Stimulated activated CD4-positive, alpha-beta T cell treated with anti-CD3 and anti-CD28 coated beads, Interleukin-2, amount 100 ng/mL, for 24 hours (primary cell): ENCODE data around the gene CDH4.

Source experiments
- DNase-seq, 2 donors: peaks; one replicate each; pipeline ENCODE4 v3.0.0-alpha.2; 2020

The CDH4 gene

GRCh38 chr20:61684136-61684535 is 432.1 kb downstream of the CDH4 start:
- no peak for DNase-seq

- no peak for DNase-seq
Measured at GRCh38 chr20:61684583-61685235, 432.6 kb downstream of the CDH4 start.

GRCh38 chr20:61685462-61685861 is 433.4 kb downstream of the CDH4 start:
- no peak for DNase-seq

DNA sequence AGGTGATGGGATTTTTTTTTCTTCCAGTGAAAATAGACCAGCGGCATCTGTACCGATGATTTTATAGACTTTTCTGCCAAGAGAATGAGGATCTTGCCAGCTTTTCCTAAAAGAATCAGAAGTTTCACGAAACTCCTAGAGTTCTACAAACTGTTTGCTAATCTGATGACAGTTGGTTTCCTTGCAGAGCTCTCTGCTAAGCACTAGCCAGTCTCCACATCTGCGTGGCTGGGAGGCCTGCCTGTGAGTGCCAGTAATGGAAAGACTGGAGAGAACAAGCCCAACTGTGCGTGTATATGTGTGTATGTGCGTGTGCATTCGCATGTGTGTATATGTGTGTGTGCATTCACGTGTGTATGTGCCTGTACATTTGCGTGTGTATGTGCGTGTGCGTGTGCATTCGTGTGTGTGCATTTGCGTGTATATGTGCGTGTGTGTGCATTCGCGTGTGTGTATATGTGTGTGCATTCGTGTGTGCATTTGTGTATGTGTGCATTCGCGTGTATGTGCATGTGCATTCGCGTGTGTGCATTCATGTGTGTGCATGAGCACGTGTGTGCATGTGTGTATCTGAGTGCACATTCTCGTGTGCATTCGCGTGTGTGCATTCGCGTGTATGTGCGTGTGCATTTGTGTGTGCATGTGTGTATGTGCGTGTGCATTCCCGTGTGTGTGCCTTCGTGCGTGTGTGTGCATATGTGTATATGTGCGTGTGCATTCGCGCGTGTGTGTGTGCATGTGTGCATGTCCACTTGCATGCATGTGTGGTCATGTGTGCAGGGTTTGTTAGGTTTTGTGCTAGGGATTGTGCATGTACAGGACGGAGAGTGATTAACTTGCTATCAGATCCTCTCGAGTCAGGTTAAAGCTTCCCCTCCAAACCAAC is 434.2 kb downstream of the CDH4 start:
- no peak for DNase-seq

DNA sequence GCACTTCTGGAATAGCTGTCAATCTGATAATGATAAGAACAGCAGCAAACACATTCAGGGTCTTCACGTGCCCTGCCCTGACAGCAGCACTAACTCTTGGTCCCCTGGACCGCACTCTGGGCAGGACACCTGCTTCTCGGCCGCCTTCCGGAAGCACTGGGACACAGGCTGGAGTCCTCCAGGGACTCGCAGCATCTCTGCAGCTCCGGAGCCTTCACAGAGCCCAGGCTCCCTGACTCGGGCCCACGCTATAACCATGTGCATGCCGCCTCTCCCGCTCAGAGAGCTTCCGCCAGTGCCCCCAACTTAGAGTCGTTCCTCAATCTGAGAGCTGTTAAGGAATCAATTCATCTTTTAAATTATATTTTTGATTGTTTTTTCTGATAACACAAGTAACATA is 436.4 kb downstream of the CDH4 start:
- no peak for DNase-seq

DNA sequence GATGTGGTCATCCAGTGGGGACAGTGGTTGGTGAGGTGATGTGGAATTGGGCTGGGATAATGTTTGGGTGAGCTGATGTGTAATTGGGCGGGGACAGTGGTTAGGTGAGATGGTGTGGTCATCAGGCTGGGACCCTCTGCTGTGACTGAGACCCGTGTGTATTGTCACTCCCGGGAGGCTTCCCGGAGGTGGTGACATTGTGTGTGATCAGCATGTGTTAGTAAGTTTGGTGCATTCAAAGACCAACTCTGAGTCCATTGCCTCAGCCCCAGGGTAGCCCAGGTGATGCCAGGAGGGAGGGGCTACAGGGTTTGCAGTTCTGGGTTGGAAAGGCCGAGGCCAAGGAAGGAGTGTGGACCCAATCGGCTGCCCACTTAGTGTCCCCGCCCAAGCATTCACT is 438.1 kb downstream of the CDH4 start:
- DNase-seq = no peak

DNA sequence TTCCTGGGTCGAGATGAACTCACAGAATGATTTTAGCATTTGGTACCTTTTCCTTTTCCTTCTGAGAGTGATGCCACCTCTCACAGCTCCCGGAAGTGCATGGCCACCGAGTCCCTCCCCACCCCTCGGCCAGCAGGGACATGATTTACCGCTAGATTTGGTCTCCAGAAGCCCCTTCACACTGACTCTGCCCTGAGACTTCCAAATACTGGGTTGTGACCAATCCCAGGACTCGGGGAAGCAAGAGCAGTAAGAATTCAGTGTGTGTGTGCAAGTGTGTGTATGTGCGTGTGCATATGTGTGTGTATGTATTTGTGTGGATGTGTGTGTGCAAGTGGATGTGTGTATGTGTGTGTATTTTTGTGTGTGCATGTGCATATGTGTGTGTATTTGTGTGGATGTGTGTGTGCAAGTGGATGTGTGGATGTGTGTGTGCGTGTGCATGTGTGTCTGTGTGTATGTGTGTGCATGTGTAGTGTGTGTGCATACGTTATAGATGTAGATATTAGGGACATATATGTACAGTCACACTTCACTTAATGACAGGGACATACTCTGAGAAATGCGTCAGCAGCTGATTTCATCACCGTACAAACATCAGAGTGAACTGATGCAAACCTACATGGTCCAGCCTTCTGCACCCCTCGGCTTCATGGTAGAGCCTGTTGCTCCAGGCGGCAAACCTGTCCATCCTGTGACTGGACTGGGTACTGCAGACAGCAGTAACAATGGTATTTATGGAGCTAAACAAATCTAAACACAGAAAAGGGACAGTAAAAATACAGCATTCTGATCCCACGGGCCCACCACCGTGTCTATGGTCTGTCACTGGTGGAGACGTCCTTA is 439.2 kb downstream of the CDH4 start:
- DNase-seq = no peak

DNA sequence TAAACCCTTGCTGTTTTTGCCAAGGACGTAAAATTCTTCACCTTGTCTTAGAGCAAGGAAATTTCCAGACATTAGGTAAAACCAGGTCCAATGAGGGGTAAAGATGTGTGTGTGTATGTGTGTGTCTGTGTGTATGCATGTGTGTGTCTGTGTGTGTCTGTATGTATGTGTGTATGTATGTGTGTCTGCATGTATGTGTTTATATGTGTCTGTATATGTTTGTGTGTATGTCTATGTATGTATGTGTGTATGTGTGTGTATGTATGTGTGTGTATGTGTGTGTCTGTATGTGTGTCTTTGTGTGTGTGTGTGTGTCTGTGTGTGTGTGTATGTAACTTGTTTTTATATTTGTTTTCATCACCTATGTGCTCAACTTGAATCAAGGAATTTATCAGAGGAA is 439.9 kb downstream of the CDH4 start:
- no peak for DNase-seq

DNA sequence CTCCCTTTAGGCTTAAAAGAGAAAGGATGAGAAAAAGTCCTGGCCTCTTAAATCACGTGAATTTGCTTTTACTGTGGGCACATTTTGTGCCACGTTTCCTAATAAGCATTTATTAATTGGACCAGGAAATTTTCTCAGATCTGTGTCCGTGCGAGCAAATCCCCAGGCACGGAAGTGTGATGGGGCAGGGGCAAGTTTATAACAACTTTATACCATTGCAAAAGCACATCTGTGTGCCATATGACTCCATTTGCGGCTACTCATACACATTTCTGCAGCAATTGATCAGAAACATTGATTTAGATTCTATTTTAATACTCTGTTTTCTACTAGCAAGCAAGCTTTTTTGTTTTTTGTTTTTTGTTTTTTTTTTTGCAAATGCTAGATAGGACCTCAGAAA is 440.4 kb downstream of the CDH4 start:
- DNase-seq = no peak

- DNase-seq = no peak
Measured at GRCh38 chr20:61693055-61693600, 441.1 kb downstream of the CDH4 start.

DNA sequence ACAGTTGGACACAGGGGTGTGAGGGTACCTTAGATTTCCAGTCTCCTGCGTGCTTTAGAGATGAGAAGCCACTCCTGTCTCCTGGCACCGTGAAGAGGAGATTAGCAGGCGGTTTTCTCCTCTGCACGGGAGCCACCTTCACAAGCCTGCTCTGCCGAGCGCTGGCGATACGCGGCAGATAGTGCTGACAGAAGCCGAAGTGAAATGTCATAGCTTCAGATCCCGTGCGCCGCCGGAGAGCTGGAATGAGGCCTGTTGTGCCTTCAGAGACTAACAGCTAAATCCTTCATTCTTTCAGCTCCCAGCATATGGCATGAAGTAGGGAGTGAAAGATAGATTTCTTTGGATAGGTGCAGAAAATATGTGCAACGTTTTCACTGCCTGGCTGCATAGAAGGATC is 442.6 kb downstream of the CDH4 start:
- no peak for DNase-seq

DNA sequence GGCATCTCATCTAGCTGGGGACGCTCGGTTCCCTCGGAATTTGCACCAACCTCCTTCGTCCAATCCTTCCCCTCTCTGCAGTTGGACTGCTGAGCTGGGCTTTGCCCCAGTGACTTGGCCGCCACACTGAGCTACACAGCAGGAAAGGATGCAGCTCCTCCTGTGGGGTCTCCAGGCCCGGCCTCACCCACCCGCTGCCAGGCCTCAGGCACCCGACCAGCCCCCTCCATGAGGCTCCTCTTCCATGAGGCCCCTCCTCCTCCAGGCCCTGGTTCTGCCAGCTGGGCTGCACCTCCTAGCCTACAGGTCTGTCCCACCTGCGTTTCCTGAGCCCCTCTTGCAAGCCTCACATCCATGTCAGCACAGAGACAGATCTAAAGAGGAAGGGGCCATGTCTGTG is 443.7 kb downstream of the CDH4 start:
- DNase-seq = no peak

- no peak for DNase-seq
Measured at GRCh38 chr20:61696181-61696735, 444.2 kb downstream of the CDH4 start.

GRCh38 chr20:61697666-61698597 is 445.9 kb downstream of the CDH4 start:
- no peak for DNase-seq

DNA sequence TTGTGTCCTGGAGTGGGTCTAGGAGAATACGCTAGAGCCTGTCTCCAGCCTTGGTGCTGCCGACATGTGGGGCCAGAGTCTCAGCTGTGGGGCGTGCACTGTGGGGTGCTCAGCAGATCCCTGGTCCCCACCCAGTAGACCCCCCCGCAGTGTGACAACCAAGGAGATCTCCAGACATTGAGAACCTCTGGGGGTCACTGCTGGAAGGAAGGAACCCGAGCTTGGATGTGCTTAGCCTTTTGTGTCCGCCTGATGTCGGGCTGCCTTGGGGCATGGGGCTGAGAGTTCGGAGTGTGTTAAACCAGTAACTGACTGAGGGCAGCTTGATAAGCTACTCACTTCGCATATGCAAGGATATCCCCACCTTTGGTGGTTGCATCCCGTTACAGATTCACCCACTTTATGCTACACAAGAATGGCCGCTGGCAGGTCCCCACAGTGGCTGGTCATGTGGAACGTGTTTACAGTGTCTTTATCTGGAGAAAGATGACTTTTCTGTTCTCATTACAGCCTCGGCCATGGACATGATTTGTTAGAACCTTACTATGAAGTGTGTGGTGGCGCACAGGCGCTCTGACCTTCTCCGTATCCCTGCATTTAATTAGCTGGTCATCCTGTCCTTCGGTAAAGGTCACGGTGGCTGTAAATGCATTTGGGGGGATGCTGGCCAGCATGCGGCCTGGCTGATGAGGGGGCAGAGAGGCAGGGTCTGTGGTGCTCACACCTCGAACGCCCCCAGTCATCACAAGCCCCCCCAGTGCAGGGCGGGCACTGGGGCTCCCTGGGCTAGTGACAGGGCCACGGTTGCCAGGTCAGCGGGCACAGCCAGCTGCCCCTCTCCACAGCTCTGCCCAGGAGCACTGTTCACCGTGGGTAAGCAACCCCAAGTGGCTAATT is 446.8 kb downstream of the CDH4 start:
- no peak for DNase-seq

- DNase-seq = no peak
Measured at GRCh38 chr20:61699495-61700374, 447.7 kb downstream of the CDH4 start.

GRCh38 chr20:61700595-61701140 is 448.6 kb downstream of the CDH4 start:
- DNase-seq = no peak

DNA sequence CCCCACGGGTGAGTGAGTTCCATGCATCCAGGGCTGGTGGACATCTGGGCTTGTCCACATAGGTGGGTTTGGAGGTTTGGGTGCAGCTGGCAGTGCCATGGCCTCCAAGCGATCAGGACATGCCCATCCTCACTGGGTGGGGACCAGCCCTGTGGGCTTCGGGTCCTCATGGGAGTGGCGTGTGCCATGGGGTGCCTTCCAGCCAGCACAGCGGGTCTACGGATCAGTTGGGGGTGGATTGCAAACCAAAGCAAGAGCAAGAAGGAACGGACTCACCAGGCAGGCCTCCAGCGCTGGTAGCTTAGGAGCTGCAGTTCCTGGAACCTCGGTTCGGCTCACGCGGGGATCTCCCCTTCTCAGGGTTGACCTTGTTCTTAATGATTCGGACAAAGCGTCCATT is 449.3 kb downstream of the CDH4 start:
- DNase-seq = no peak

- DNase-seq = no peak
Measured at GRCh38 chr20:61701802-61702201, 449.7 kb downstream of the CDH4 start.
